ENCODE results near the gene ARL17A.
"Not testable (repeated sequence)": the region's sequence is repeated elsewhere in the genome, so short reads cannot be mapped to it uniquely, and the experiment has no call there.

The ARL17A gene

DNA sequence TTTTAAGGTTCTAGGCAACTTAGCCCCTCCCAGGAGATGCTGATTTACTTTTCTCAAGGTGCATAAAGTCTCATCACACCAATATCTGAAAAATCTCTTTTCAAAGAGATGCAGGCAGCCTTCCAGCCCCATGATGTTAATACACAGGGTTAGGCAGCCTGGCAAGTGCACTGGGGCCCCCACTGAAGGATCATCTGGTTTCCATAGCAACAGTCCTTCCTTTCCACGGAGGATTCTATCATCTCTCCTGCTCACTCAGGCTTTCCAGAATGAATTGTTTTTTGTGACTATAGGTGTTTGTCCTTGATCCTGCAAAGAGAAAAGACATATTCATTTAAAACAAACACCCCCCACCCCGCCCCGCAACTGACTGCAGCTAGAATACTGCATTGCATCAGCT, 6.0 kb upstream of the ARL17A start:
- DNase-seq; H3K4me3 Mint-ChIP-seq; H3K9me3 Mint-ChIP-seq; H3K36me3 Mint-ChIP-seq (ENCODE audit: low read depth); H3K27ac Mint-ChIP-seq; H3K27me3 Mint-ChIP-seq; H3K4me1 Mint-ChIP-seq (ENCODE audit: low read depth): not testable (repeated sequence)

DNA sequence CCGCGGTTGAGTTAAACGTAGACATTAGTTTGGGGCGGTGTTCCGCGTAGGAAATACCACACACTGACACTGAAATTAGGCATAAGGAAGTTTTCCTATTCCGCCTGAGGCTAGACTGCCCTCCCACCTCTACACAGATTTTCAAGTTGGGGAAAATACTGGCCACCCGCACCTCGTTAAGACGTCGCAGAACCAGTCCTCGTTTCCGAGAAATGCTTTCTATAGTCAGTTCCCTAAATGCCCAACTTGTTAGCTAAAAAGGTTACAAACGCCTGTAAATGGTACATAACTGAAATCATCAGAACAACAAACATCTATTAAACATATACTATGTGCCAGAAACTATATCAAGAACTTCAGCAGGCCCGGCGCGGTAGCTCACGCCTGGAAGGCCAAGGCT, 591 bp upstream of the ARL17A start:
- H3K36me3 Mint-ChIP-seq (ENCODE audit: low read depth); H3K4me1 Mint-ChIP-seq (ENCODE audit: low read depth); H3K27me3 Mint-ChIP-seq; H3K4me3 Mint-ChIP-seq; H3K27ac Mint-ChIP-seq; DNase-seq; H3K9me3 Mint-ChIP-seq: not testable (repeated sequence)

- H3K27me3 Mint-ChIP-seq; H3K4me3 Mint-ChIP-seq; H3K36me3 Mint-ChIP-seq (ENCODE audit: low read depth); H3K4me1 Mint-ChIP-seq (ENCODE audit: low read depth); DNase-seq; H3K9me3 Mint-ChIP-seq; H3K27ac Mint-ChIP-seq: not testable (repeated sequence)
Observed at GRCh38 chr17:46571796-46572195, 7.7 kb downstream of the ARL17A start.

DNA sequence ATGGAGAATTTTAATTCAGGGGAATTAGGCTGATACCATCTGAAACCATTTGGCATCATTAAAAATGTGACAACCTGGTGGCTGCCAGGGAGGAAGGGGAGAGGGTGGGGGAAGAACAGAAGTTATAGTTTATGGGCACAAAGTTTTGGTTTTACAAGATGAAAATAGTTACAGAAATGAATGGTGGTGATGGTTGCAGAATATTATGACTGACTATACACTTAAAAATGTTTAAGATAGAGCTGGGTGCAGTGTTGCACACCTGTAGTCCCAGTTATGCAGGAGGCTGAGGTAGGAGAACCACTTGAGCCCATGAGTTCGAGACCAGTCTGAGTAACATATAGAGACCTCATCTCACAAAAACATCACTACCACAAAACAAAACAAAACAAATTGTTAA, 12.5 kb downstream of the ARL17A start:
- H3K9me3 Mint-ChIP-seq; H3K4me3 Mint-ChIP-seq; H3K4me1 Mint-ChIP-seq (ENCODE audit: low read depth); H3K36me3 Mint-ChIP-seq (ENCODE audit: low read depth); DNase-seq; H3K27ac Mint-ChIP-seq; H3K27me3 Mint-ChIP-seq: not testable (repeated sequence)

GRCh38 chr17:46566284-46566683, 13.2 kb downstream of the ARL17A start:
- not testable (repeated sequence) for H3K27ac Mint-ChIP-seq; H3K27me3 Mint-ChIP-seq; H3K4me3 Mint-ChIP-seq; DNase-seq; H3K36me3 Mint-ChIP-seq (ENCODE audit: low read depth); H3K4me1 Mint-ChIP-seq (ENCODE audit: low read depth); H3K9me3 Mint-ChIP-seq

DNA sequence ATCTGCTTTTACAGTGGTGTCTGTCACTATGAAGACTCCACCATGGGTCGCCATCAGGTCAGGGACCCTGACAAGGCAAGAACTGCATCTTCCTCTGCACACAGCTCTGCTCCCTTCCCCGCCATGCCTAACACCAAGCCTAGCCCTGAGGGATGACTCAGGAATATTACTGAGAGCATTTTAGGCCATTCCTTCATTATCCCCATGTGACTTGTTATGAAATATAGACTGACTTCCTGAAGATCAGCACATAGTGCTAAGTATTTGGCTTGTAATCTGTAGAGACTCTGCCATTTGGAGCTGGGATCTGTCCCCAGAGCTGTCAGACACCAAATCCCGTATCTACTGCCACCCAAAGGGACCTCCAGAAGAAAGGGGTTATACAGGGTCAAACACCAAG, 19.4 kb downstream of the ARL17A start:
- not testable (repeated sequence) for H3K4me3 Mint-ChIP-seq; H3K27ac Mint-ChIP-seq; H3K36me3 Mint-ChIP-seq (ENCODE audit: low read depth); DNase-seq; H3K9me3 Mint-ChIP-seq; H3K4me1 Mint-ChIP-seq (ENCODE audit: low read depth); H3K27me3 Mint-ChIP-seq

DNA sequence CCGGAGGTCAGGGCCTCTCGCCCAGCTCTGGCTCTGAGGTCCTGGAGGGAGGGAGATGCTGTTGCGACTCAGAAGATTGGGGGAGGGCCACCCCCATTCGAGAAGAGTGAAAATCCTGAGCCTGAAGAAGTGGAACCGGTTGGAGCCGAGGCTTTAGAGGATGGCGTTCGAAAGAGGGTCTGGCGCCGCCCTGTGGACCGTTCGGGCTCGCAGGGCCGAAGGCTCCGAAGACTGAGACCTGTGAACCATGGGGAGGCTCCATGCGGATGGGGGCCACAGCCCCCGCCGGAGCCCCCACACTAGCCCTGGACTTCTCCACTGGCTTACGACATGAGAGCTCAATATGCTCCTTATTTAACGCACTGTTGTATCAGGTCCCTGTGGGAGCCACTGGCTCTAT, 20.3 kb downstream of the ARL17A start:
- not testable (repeated sequence) for H3K36me3 Mint-ChIP-seq (ENCODE audit: low read depth); H3K27ac Mint-ChIP-seq; H3K4me3 Mint-ChIP-seq; H3K9me3 Mint-ChIP-seq; DNase-seq; H3K27me3 Mint-ChIP-seq; H3K4me1 Mint-ChIP-seq (ENCODE audit: low read depth)

DNA sequence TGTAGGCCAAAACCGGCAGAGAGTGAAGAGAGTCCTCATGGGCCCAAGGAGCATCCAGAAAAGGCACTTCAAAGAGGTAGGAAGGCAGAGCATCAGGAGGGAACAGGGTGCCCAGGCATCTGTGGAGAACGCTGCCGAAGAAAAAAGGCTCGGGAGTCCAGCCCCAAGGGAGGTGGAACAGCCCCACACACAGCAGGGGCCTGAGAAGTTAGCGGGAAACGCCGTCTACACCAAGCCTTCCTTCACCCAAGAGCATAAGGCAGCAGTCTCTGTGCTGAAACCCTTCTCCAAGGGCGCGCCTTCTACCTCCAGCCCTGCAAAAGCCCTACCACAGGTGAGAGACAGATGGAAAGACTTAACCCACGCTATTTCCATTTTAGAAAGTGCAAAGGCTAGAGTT, 30.9 kb downstream of the ARL17A start:
- not testable (repeated sequence) for H3K36me3 Mint-ChIP-seq (ENCODE audit: low read depth); H3K27ac Mint-ChIP-seq; H3K27me3 Mint-ChIP-seq; H3K4me1 Mint-ChIP-seq (ENCODE audit: low read depth); H3K4me3 Mint-ChIP-seq; H3K9me3 Mint-ChIP-seq; DNase-seq

- H3K36me3 Mint-ChIP-seq (ENCODE audit: low read depth); H3K4me1 Mint-ChIP-seq (ENCODE audit: low read depth); H3K27me3 Mint-ChIP-seq; H3K27ac Mint-ChIP-seq; DNase-seq; H3K9me3 Mint-ChIP-seq; H3K4me3 Mint-ChIP-seq: not testable (repeated sequence)
Observed at GRCh38 chr17:46534716-46535115, 44.8 kb downstream of the ARL17A start.

- DNase-seq; H3K27ac Mint-ChIP-seq; H3K27me3 Mint-ChIP-seq; H3K4me1 Mint-ChIP-seq (ENCODE audit: low read depth); H3K9me3 Mint-ChIP-seq; H3K36me3 Mint-ChIP-seq (ENCODE audit: low read depth); H3K4me3 Mint-ChIP-seq: not testable (repeated sequence)
Observed at GRCh38 chr17:46512168-46512567, 67.3 kb downstream of the ARL17A start, which contains the start of gene LRRC37A2. LRRC37A2 (plus strand) TSS chr17:46512468; CDS start chr17:46512713, 245 bp downstream.

GRCh38 chr17:46505896-46506295, 73.6 kb downstream of the ARL17A start:
- H3K4me3 Mint-ChIP-seq; H3K27ac Mint-ChIP-seq; H3K36me3 Mint-ChIP-seq (ENCODE audit: low read depth); DNase-seq; H3K9me3 Mint-ChIP-seq; H3K27me3 Mint-ChIP-seq; H3K4me1 Mint-ChIP-seq (ENCODE audit: low read depth): not testable (repeated sequence)

- DNase-seq; H3K27ac Mint-ChIP-seq; H3K27me3 Mint-ChIP-seq; H3K36me3 Mint-ChIP-seq (ENCODE audit: low read depth); H3K4me3 Mint-ChIP-seq; H3K4me1 Mint-ChIP-seq (ENCODE audit: low read depth); H3K9me3 Mint-ChIP-seq: not testable (repeated sequence)
Observed at GRCh38 chr17:46499437-46500139, 79.9 kb downstream of the ARL17A start.

DNA sequence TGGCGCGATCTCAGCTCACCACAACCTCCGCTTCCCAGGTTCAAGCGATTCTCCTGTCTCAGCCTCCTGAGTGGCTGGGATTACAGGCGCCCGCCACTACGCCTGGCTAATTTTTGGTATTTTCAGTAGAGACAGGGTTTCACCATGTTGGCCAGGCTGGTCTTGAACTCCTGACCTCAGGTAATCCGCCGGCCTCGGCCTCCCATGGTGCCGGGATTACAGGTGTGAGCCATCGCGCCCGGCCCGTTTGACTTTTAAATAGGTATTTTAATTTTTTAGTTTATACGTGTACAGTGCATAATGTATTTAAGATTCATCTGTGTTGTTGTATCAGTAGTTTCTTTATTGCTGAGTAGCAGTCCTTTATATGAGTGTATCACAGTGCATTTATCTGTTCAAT, 87.5 kb downstream of the ARL17A start:
- not testable (repeated sequence) for H3K4me1 Mint-ChIP-seq (ENCODE audit: low read depth); H3K4me3 Mint-ChIP-seq; H3K27ac Mint-ChIP-seq; H3K9me3 Mint-ChIP-seq; H3K27me3 Mint-ChIP-seq; DNase-seq; H3K36me3 Mint-ChIP-seq (ENCODE audit: low read depth)

DNA sequence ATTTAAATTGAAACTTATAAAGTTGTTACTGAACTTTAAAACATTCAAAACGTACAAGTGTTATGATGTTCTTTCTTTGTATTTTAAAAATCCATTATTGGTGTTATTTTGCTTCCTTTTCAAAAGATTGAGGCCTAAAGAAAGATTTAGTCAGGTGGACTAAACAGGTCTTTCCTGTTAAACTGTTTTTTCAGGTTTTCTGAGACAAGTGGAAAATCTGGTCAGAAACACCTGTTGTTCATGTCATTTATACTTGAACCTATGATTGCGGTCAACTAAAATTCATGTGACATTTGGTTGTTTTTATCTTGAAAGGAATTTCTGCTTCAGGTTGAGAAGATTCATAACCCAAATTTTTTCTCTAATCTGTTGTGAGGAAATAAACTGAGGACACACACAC, 98.2 kb downstream of the ARL17A start:
- DNase-seq; H3K27me3 Mint-ChIP-seq; H3K4me1 Mint-ChIP-seq (ENCODE audit: low read depth); H3K9me3 Mint-ChIP-seq; H3K4me3 Mint-ChIP-seq; H3K36me3 Mint-ChIP-seq (ENCODE audit: low read depth); H3K27ac Mint-ChIP-seq: not testable (repeated sequence)

DNA sequence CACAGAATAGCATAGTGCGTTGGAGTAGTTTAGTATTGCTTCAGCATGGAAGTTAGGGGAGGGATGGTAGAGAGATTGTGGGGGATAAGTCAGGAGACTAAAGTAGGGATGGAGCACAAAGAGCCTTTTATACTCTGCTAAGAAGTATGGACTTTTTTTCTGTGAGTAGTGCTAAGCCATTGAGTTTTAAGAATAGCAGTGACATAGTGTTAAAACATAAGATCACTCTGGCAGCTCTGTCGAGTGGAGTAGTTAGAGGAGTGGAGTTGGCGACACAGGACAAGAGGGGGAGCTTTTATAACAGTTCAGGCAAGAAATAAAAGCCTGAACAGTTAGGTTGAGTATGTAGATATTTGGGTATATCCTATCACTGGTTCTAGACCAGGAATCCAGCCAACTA, 100.7 kb downstream of the ARL17A start:
- not testable (repeated sequence) for H3K36me3 Mint-ChIP-seq (ENCODE audit: low read depth); H3K27ac Mint-ChIP-seq; H3K9me3 Mint-ChIP-seq; H3K4me3 Mint-ChIP-seq; DNase-seq; H3K27me3 Mint-ChIP-seq; H3K4me1 Mint-ChIP-seq (ENCODE audit: low read depth)

- H3K27me3 Mint-ChIP-seq; H3K4me1 Mint-ChIP-seq (ENCODE audit: low read depth); H3K27ac Mint-ChIP-seq; H3K36me3 Mint-ChIP-seq (ENCODE audit: low read depth); H3K9me3 Mint-ChIP-seq; H3K4me3 Mint-ChIP-seq; DNase-seq: not testable (repeated sequence)
Observed at GRCh38 chr17:46475583-46475982, 103.9 kb downstream of the ARL17A start.

Data from activated T-cell treated with anti-CD3 and anti-CD28 coated beads, Interleukin-2, amount 50 U/mL, for 24 hours (primary cell).